SIG-M5 treated with dmso at 0.1 percent for 504 hours (cell line): ENCODE measurements around the gene PTK6.
"Not testable (repeated sequence)": the region's sequence is repeated elsewhere in the genome, so short reads cannot be mapped to it uniquely, and the experiment has no call there.

Experiments used
- DNase-seq: peaks from one replicate; lab custom pipeline; 2025; ENCODE audit not compliant: unreplicated experiment; lab: John Stamatoyannopoulos, UW

Gene PTK6

GRCh38 chr20:63483834-63484233 is 53.3 kb downstream of the PTK6 start:
- no peak for DNase-seq

DNA sequence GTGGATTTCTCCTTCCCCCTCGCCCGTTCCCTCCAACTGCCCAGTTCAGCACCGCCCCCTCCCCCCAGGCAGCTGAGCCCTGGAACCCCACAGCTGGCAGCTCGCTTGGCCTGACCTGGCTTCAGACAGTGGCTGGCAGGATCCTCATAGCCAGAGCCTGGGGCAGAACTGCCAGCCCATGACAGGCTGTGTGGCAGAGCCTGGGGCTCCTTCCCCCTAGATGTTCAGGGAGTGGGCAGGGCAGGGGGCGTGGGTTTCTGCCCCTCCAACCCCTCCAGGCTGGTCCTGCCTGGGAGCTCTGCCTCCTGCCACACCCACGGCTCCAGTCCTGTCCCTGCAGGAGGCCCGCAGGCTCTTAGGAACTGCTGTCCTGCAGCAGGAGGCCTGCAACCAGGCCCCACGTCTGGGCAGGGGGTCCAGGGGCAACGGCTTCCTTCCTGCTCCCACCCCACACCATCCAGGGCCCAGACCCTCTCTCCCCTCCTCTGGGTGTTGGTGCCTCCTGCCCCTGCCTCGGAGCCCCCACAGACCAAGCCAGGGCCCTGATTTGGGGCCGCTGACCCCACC is 55.1 kb downstream of the PTK6 start:
- no peak for DNase-seq

DNA sequence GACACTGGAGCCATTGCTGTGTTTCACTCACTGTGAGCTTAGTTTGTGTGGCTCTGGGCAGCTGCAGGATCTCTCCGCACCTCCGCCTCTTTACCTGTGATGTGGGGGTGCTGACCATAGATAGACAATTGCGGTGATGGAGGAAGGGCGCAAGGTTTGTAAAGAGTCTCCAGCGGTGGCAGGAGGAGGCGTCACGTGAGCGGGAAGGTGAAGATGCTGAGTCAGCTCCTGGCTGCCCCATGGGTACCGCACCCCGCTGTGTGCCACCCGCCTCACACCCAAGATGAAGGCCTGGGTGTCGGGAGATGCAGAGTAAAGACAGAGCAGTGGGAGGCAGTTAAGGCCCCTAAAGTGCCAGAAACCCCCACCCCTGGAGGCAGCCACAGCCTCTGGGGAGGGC is 55.7 kb downstream of the PTK6 start:
- no peak for DNase-seq

DNA sequence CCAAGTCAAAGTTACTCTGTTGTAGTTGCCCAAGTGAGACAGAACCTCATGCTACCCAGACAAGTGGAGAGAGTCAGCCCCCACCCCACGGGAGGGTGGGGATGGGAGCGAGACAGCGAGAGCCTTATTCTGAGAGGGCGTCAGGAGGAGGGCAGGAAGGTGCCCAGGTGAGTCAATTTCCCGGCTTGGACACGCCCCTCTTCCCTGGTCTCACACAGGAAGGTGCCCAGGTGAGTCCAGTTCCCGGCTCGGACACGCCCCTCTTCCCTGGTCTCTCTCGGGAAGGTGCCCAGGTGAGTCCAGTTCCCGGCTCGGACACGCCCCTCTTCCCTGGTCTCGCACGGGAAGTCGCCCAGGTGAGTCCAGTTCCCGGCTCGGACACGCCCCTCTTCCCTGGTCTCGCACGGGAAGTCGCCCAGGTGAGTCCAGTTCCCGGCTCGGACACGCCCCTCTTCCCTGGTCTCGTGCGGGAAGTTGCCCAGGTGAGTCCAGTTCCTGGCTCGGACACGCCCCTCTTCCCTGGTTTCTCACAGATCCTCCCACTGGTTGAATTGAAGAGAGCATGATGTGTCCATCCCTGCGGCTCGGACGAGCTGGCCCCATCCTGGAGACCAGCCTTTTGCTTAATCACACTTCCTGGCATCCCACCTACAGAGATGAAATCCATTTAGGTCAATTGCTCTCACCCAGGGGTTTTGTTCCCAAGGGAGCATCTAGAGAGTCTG is 57.3 kb downstream of the PTK6 start:
- not testable (repeated sequence) for DNase-seq

GRCh38 chr20:63478346-63479302 is 58.6 kb downstream of the PTK6 start:
- no peak for DNase-seq
